ENCODE measurements around the gene CLNK.
A peak's percentile ranks its signal among the peaks of the same experiment; 100 is the strongest.

CLNK gene

DNA sequence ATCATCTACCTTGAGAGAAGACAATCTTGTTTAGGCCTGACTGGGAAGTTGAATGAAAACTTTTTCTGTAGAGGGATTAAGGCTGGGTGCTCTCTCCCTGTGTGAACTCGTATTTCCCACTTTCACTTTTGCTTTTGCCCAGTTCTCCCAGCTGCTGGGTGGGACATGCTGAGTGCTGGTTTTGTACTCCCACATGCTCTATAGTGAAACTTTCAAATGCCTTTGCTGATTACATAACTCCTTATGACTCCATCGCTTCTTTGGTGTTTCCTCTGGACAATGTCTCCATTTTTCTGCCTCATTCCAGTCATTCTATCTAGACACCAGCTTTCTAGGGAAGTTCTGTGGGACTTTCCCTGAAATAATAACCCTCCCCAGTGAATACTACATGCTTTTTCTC lies 100.5 kb downstream of the CLNK start:
- TF ChIP-seq, protein P1, sequence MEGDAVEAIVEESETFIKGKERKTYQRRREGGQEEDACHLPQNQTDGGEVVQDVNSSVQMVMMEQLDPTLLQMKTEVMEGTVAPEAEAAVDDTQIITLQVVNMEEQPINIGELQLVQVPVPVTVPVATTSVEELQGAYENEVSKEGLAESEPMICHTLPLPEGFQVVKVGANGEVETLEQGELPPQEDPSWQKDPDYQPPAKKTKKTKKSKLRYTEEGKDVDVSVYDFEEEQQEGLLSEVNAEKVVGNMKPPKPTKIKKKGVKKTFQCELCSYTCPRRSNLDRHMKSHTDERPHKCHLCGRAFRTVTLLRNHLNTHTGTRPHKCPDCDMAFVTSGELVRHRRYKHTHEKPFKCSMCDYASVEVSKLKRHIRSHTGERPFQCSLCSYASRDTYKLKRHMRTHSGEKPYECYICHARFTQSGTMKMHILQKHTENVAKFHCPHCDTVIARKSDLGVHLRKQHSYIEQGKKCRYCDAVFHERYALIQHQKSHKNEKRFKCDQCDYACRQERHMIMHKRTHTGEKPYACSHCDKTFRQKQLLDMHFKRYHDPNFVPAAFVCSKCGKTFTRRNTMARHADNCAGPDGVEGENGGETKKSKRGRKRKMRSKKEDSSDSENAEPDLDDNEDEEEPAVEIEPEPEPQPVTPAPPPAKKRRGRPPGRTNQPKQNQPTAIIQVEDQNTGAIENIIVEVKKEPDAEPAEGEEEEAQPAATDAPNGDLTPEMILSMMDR (conservative IDR thresholded peaks at IDR 0.05; ENCODE audit: low read length) = no peak
- peak overlapping the region; percentile 16; the same call in 1 of the 2 replicates for H3K4me3 ChIP-seq (ENCODE audit: low read length)
- peak; percentile 75 for DNase-seq (ENCODE audit: low read depth)

DNA sequence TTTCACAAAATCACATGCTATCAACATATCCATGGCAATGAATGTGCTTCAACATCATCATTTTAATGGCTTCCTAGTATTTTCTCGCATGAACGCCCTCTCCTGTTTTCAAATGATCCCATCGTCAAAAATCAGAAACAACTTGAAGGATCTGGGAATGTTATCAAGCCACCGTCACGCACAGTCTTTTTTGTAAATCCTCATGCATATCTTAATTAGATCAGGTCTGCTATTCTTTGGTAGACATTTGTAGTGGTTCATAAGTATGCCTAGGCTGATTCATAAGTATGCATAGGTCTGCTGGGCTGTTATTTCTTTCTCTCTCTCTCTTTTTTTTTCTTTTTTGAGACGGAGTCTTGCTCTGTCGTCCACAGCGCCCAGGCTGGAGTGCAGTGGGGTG lies 101.6 kb downstream of the CLNK start:
- TF ChIP-seq, protein P1 (conservative IDR thresholded peaks at IDR 0.05; ENCODE audit: low read length) = no peak
- H3K4me3 ChIP-seq (ENCODE audit: low read length) = no peak overlapping the region
- no peak for DNase-seq (ENCODE audit: low read depth)

DNA sequence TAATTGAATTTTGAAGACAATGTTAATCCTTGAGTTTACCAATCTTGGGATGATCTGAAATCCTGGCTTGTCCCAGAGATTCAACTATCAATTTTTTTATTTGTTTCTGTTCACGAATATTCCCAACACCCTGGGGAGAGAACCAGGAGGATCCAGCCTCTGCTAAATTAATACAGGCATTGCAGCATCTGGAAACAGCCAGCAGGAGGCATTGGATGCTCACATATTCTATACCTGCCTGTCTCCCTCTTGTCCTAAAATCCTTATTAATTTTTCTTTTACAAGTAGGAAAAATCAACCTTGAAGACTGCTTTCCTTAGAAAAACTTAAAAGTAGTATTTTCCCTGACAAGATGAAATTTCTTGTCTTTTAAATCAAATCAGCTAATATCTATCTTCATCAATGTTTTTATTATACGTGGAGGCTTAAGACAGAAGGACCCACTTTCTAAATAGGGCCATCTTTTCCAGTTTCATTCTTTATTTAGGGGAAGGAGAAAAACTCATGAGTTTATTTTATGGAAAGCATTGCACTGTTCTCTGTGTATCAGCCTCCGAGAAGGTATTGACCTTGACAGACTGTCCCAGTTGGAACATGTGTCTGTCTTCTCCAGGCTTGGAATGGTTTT lies 102.4 kb downstream of the CLNK start:
- TF ChIP-seq, protein P1 (conservative IDR thresholded peaks at IDR 0.05; ENCODE audit: low read length) = peak; percentile 94
- DNase-seq (ENCODE audit: low read depth) = peak; percentile 48
- no peak overlapping the region for H3K4me3 ChIP-seq (ENCODE audit: low read length)

DNA sequence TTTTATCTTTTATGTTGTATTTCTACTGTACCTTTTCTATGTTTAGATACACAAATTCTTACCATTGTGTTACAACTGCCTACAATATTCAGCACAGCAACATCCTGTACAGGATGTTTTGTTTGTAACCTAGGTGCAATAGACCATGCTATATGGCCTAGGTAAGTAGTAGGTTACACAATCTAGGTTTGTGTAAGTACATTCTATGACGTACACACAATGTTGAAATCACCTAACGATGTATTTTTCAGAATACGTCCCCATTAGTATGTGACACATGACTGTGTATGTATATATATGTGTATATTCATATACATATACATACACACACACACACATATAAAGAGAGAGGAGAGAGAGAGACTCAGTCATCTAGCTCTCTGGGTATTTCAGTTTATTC lies 103.5 kb downstream of the CLNK start:
- TF ChIP-seq, protein P1 (conservative IDR thresholded peaks at IDR 0.05; ENCODE audit: low read length) = no peak
- DNase-seq (ENCODE audit: low read depth) = no peak
- H3K4me3 ChIP-seq (ENCODE audit: low read length) = no peak overlapping the region

DNA sequence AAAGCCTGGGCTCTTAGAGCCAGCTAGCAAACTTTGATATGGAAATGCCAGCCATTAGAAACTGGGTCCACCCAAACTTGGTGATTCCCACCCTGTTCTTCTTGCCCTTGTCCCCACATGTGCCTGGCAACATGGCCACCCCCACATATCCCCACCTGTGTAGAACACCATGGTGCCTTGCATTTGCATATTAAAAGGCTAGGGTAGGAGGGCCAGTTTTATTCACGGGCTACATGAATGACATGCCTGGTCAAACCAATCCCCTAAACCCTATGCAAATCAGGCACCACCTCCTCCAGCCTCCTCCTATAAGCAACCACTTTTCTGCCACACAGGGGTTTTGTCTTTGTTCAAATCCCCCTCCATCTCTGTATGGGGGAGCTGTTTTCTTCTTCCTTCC lies 104.9 kb downstream of the CLNK start:
- TF ChIP-seq, protein P1 (conservative IDR thresholded peaks at IDR 0.05; ENCODE audit: low read length) = no peak
- DNase-seq (ENCODE audit: low read depth) = no peak
- H3K4me3 ChIP-seq (ENCODE audit: low read length) = no peak overlapping the region

DNA sequence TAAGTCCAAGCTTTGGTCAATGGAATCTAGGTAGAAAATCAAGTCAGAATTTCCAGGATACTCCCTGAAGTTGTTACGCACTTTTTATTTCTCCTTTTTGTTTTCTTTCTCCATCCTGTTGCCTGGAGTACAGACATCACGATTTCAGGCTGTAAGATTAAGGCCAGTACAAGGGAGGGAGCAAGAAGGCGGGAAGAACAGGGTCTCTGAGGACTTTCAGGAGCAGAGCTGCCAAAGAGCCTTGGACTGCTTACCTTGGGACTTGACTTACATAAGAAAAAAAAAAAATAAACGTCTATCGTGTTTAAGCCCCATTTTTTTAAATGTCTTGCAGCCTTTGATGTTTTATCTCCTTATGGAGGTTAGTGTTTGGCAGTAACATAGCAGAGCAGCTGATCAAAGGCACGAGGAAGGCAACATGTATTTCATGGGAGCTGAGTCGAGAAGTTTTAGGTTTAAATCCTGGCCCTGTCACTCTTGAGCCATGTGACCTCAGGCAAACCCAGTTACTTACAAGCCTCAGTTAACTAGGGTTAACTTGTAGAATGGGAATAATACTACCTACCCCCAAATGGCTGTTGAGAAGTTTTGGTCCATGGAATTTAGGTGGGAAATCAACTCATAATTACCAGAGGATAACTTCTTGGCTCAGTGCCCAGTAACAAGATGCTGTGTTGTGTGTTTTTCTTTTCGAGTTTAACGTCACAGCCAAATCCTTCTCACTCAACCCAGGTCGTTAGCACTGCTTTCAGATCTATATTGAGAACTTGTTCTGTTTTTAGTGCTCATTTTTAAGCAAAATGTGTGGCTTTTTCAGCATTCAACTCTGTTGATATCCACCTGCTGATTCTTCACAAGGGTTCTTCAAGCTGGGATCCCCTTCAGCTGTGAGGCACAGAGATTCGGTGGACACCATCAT lies 106.8 kb downstream of the CLNK start:
- H3K4me3 ChIP-seq (ENCODE audit: low read length) = no peak overlapping the region
- TF ChIP-seq, protein P1 (conservative IDR thresholded peaks at IDR 0.05; ENCODE audit: low read length) = no peak
- DNase-seq (ENCODE audit: low read depth) = no peak

DNA sequence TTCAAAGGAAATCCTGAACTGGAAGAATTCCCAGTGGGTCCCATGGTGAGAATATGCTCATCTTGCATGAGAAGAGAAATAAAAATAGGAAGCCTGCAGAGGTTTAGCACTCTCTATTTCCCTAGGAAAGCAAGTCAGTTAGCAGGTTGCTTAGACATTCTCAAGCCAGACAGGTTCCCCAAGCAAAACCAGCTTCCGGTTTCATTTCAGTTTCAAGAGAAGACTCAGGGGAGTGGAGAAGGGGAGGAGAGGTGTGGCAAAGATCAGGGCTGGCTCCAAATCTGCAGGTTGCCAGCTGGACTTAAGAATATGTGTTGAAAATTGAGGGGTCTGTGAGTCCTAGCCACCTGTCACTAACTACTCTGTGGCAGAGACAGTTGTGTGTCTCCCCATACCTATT lies 107.5 kb downstream of the CLNK start:
- H3K4me3 ChIP-seq (ENCODE audit: low read length) = no peak overlapping the region
- TF ChIP-seq, protein P1 (conservative IDR thresholded peaks at IDR 0.05; ENCODE audit: low read length) = no peak
- DNase-seq (ENCODE audit: low read depth) = no peak
